ENCODE data around the gene THRB. TPM values are rescaled to one million over a fixed set of nuclear protein-coding genes. Genes with fewer than 3 reads are reported as not detected.

The THRB gene
- total and polyA plus RNA-seq, 9 of the 15 experiments (the other 6 are each of a cell fraction or from before 2014, with no cell fraction given), result 1.7 to 14.9 (median 6.9) TPM

GRCh38 chr3:24264748-24265158 is 229.9 kb downstream of the THRB start (continued):
- TF ChIP-seq TRIM25 (IDR thresholded peaks at IDR 0.05; ENCODE audit: borderline replicate concordance), result 0 out of 2 replicates have a peak, but pooled peaks have one; percentile 17
- no peak for TF ChIP-seq ZNF184 (CRISPR knock-in tag; IDR thresholded peaks at IDR 0.05)
- TF ChIP-seq NEUROD1 (IDR thresholded peaks at IDR 0.05; ENCODE audit: borderline replicate concordance, low read depth, low read length, partially characterized antibody), result no peak
- no peak for TF ChIP-seq GTF2F1 (IDR thresholded peaks at IDR 0.05; ENCODE audit: low read depth, low read length)
- 0 out of 2 replicates have a peak, but pooled peaks have one; percentile 11 for TF ChIP-seq SOX6 (IDR thresholded peaks at IDR 0.05)
- TF ChIP-seq NFATC3 (IDR thresholded peaks at IDR 0.05), result 0 out of 2 replicates have a peak, but pooled peaks have one; percentile 57
- TF ChIP-seq, protein P1, sequence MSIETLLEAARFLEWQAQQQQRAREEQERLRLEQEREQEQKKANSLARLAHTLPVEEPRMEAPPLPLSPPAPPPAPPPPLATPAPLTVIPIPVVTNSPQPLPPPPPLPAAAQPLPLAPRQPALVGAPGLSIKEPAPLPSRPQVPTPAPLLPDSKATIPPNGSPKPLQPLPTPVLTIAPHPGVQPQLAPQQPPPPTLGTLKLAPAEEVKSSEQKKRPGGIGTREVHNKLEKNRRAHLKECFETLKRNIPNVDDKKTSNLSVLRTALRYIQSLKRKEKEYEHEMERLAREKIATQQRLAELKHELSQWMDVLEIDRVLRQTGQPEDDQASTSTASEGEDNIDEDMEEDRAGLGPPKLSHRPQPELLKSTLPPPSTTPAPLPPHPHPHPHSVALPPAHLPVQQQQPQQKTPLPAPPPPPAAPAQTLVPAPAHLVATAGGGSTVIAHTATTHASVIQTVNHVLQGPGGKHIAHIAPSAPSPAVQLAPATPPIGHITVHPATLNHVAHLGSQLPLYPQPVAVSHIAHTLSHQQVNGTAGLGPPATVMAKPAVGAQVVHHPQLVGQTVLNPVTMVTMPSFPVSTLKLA (conservative IDR thresholded peaks at IDR 0.05), result no peak
- TF ChIP-seq TEAD2 (tag; IDR thresholded peaks at IDR 0.05), result no peak; the same call in 1 of the 2 replicates
- TF ChIP-seq ZNF133 (CRISPR knock-in tag; IDR thresholded peaks at IDR 0.05), result no peak
- TF ChIP-seq MYBL2 (IDR thresholded peaks at IDR 0.05; ENCODE audit: low read depth), result 0 out of 2 replicates have a peak, but pooled peaks have one; percentile 14
- TF ChIP-seq MYBL2 (CRISPR knock-in tag; IDR thresholded peaks at IDR 0.05; ENCODE audit: borderline replicate concordance), result no peak
- no peak for TF ChIP-seq POLR2A (conservative IDR thresholded peaks at IDR 0.05)
- 0 out of 2 replicates have a peak, but pooled peaks have one; percentile 23 for TF ChIP-seq FOXJ2 (tag; IDR thresholded peaks at IDR 0.05)
- TF ChIP-seq ILK (tag; IDR thresholded peaks at IDR 0.05; ENCODE audit: borderline replicate concordance, low read depth), result no peak
- 0 out of 4 replicates have a peak, but pooled peaks of 1 of the 2 experiments have one; percentile 14 for TF ChIP-seq KDM1A (IDR thresholded peaks at IDR 0.05)
- no peak for TF ChIP-seq ESRRA (IDR thresholded peaks at IDR 0.05; ENCODE audit: borderline replicate concordance, low read depth)
- no peak for TF ChIP-seq MCM7 (IDR thresholded peaks at IDR 0.05)
- no peak for TF ChIP-seq PHTF2 (CRISPR knock-in tag; IDR thresholded peaks at IDR 0.05)
- 0 out of 2 replicates have a peak, but pooled peaks have one; percentile 36 for TF ChIP-seq ZNF143 (CRISPR knock-in tag; IDR thresholded peaks at IDR 0.05)
- peak; percentile 48; the same call in 1 of the 2 replicates for TF ChIP-seq DEAF1 (CRISPR knock-in tag; IDR thresholded peaks at IDR 0.05)
- TF ChIP-seq ZFP91 (CRISPR knock-in tag; IDR thresholded peaks at IDR 0.05), result no peak
- TF ChIP-seq XRCC3 (IDR thresholded peaks at IDR 0.05), result no peak

Measured in K562 (cell line).